OCI-LY1 (cell line): ENCODE measurements around the gene CARS1.

Experiments
- H2AFZ ChIP-seq: fragments of 200-600 bp; sonication (generic), shearing (Covaris generic); 2 replicates; pipeline ENCODE4 v1.6.0; 2014; ENCODE audit warnings: antibody characterized with exemption, mild to moderate bottlenecking, low read length
- H3F3A ChIP-seq: fragments of 200-600 bp; sonication (generic), shearing (Covaris generic); 2 replicates; pipeline ENCODE4 v1.6.0; 2014; ENCODE audit warnings: mild to moderate bottlenecking, antibody characterized with exemption, low read length, moderate library complexity; ENCODE audit not compliant: insufficient read depth
- H3K27ac ChIP-seq: fragments of 200-600 bp; sonication (generic); 2 replicates; pipeline ENCODE4 v1.5.1; 2014; ENCODE audit warnings: low read length, mixed run types, mild to moderate bottlenecking, low read depth; ENCODE audit not compliant: poor library complexity, severe bottlenecking
- H3K27me3 ChIP-seq: fragments of 200-600 bp; sonication (generic); 2 replicates; pipeline ENCODE4 v1.6.0; 2014; ENCODE audit warnings: antibody characterized with exemption, mild to moderate bottlenecking, low read length, moderate library complexity; ENCODE audit not compliant: insufficient read depth
- H3K36me3 ChIP-seq: fragments of 200-600 bp; sonication (generic); 2 replicates; pipeline ENCODE4 v1.6.1; 2014; ENCODE audit warnings: mild to moderate bottlenecking, antibody characterized with exemption, low read length, moderate library complexity, mixed read lengths; ENCODE audit not compliant: insufficient read depth
- H3K4me1 ChIP-seq: fragments of 200-600 bp; sonication (generic); 2 replicates; pipeline ENCODE4 v1.5.1; 2014; ENCODE audit warnings: mild to moderate bottlenecking, low read length, moderate library complexity; ENCODE audit not compliant: insufficient read depth, severe bottlenecking
- H3K4me2 ChIP-seq: fragments of 200-600 bp; sonication (generic), shearing (Covaris generic); 2 replicates; pipeline ENCODE4 v1.6.1; 2014; ENCODE audit warnings: low read length
- H3K4me3 ChIP-seq: fragments of 200-600 bp; sonication (generic); 2 replicates; pipeline ENCODE4 v1.5.1; 2014; ENCODE audit warnings: low read length, low read depth, mild to moderate bottlenecking, mixed read lengths; ENCODE audit not compliant: poor library complexity, severe bottlenecking
- H3K79me2 ChIP-seq: fragments of 200-600 bp; shearing (Covaris generic); 2 replicates; pipeline ENCODE4 v1.6.1; 2016; ENCODE audit warnings: mixed run types, low read length, mixed read lengths; ENCODE audit not compliant: insufficient read depth
- H3K9ac ChIP-seq: fragments of 200-600 bp; sonication (generic), shearing (Covaris generic); 2 replicates; pipeline ENCODE4 v1.6.1; 2014; ENCODE audit warnings: mild to moderate bottlenecking, low read length, mixed read lengths
- H3K9me2 ChIP-seq: fragments of 200-600 bp; sonication (generic), shearing (Covaris generic); 2 replicates; pipeline ENCODE4 v1.6.1; 2014; ENCODE audit warnings: low read depth, mild to moderate bottlenecking, low read length, mixed read lengths
- H3K9me3 ChIP-seq: fragments of 200-600 bp; shearing (Covaris generic); 2 replicates; pipeline ENCODE4 v1.6.1; 2014; ENCODE audit warnings: low read length, mixed read lengths
- H4K20me1 ChIP-seq: fragments of 200-600 bp; sonication (generic), shearing (Covaris generic); 2 replicates; pipeline ENCODE4 v1.6.0; 2016; ENCODE audit warnings: mild to moderate bottlenecking, low read length; ENCODE audit not compliant: insufficient read depth
- CTCF ChIP-seq: fragments of 200-600 bp; sonication (generic), shearing (Covaris generic); IDR thresholded peaks from 2 replicates; pipeline ENCODE4 v1.5.1; 2017; ENCODE audit warnings: mild to moderate bottlenecking, antibody characterized with exemption, low read length, moderate library complexity, mixed read lengths
- EZH2 ChIP-seq: fragments of 200-600 bp; sonication (generic), shearing (Covaris generic); IDR thresholded peaks from 2 replicates; pipeline ENCODE4 v1.8.0; 2017; ENCODE audit warnings: borderline replicate concordance, mixed run types, mild to moderate bottlenecking, antibody characterized with exemption, low read length, moderate library complexity, mixed read lengths

Gene CARS1

GRCh38 chr11:2963112-2963754 is 94.0 kb downstream of the CARS1 start:
- Histone ChIP-seq H3K9me3 (no peaks in the 10 kb centered on the region), H3K4me3 (no peak overlapping the region), H3K4me2 (no peak overlapping the region), H2AFZ (no peak overlapping the region), H3K9ac (no peak overlapping the region), H3K27ac (no peak overlapping the region), H3K27me3 (no peaks in the 10 kb centered on the region), H3F3A (no peaks in the 10 kb centered on the region), H3K9me2 (no peaks in the 10 kb centered on the region), H4K20me1 (no peaks in the 10 kb centered on the region; the same call in 1 of the 2 replicates), H3K4me1 (no peaks in the 10 kb centered on the region), H3K79me2 (peaks cover 8% of the 10 kb centered on the region; the same call in 1 of the 2 replicates), H3K36me3 (peaks cover 97% of the 10 kb centered on the region)
- TF ChIP-seq EZH2 = no peak
- no peak for TF ChIP-seq CTCF

- H4K20me1 ChIP-seq = no peaks in the 10 kb centered on the region
- H3K9me2 ChIP-seq = no peaks in the 10 kb centered on the region
- no peak overlapping the region for H3K4me2 ChIP-seq
- no peaks in the 10 kb centered on the region for H3K9me3 ChIP-seq
- H3K79me2 ChIP-seq = peaks cover 8% of the 10 kb centered on the region
- no peak overlapping the region for H3K27ac ChIP-seq
- H3K4me1 ChIP-seq = no peaks in the 10 kb centered on the region
- no peak overlapping the region for H3K9ac ChIP-seq
- no peak overlapping the region for H2AFZ ChIP-seq
- peaks cover 99% of the 10 kb centered on the region for H3K36me3 ChIP-seq
- H3K27me3 ChIP-seq = no peaks in the 10 kb centered on the region
- no peak overlapping the region for H3K4me3 ChIP-seq
- no peak for TF ChIP-seq EZH2
- TF ChIP-seq CTCF = no peak
- no peaks in the 10 kb centered on the region for H3F3A ChIP-seq
Observed at GRCh38 chr11:2961080-2961479, 96.1 kb downstream of the CARS1 start.

- no peak overlapping the region for H3K4me3 ChIP-seq
- no peak overlapping the region for H3K4me2 ChIP-seq
- H3K27me3 ChIP-seq = no peaks in the 10 kb centered on the region
- no peaks in the 10 kb centered on the region for H3K9me3 ChIP-seq
- no peaks in the 10 kb centered on the region for H3F3A ChIP-seq
- peaks cover 8% of the 10 kb centered on the region; the same call in 1 of the 2 replicates for H3K79me2 ChIP-seq
- peaks cover 99% of the 10 kb centered on the region for H3K36me3 ChIP-seq
- H4K20me1 ChIP-seq = no peaks in the 10 kb centered on the region
- TF ChIP-seq EZH2 = no peak
- no peak for TF ChIP-seq CTCF
- no peak overlapping the region for H3K9ac ChIP-seq
- no peak overlapping the region for H3K27ac ChIP-seq
- H2AFZ ChIP-seq = no peak overlapping the region
- H3K4me1 ChIP-seq = no peaks in the 10 kb centered on the region
- no peaks in the 10 kb centered on the region for H3K9me2 ChIP-seq
Observed at GRCh38 chr11:2960139-2960538, 97.1 kb downstream of the CARS1 start.
